ENCODE measurements around the gene STRAP.
"Not testable (repeated sequence)": the region's sequence is repeated elsewhere in the genome, so short reads cannot be mapped to it uniquely, and the experiment has no call there.

The STRAP gene

DNA sequence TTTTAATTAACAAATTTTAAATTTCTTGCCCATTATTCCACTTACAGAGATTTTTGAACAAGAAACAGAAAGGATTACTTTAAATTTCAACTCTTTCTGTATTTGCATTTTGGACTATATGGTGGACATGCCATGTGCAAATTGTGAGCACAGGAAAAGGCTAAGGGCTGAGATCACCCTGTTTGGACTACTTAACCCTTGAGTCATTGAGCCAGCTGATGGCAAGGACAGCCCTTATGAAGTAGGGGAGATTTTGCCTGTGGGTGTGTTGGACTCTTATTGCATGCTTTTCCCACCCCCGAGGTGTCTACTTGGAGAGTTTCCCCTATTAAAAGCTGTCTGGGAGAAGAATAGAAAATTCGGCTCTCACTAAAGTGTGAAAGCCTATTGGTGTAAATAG, 46.2 kb downstream of the STRAP start:
- no peak for DNase-seq (ENCODE audit: low read depth)

DNA sequence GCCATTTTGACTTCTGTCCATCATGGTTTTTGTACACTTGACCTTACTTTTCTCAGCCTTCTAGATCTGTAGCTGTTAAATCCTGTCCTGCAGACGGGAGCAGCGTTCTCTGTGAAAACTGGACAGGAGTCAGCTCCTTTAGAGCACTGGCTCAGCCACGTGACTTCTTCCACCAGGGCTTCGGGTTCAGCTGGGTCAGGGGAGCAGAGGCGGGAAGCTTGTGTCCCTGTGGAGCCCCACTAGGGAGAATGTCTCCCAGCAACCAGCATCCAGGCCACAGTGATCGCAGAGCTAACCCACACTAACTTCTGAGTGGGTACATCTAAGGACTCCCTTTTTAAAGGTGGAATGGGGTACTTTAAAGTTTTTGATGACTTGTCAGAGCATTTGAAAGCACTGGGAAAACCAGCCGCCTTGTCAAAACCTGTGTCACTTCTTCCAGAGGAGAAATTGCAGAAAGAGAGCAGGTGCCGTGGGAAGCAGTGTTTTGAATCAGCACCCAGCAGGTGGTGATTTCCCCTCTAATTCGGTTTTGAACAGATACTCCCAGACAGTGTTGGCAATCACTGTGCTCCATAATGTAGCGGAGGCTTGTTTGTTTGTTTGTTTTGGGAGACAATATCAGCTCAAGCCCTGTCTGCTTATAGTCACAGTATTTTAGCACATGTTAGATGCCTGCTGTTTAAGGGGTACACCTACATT, 46.8 kb downstream of the STRAP start:
- DNase-seq (ENCODE audit: low read depth) = no peak

DNA sequence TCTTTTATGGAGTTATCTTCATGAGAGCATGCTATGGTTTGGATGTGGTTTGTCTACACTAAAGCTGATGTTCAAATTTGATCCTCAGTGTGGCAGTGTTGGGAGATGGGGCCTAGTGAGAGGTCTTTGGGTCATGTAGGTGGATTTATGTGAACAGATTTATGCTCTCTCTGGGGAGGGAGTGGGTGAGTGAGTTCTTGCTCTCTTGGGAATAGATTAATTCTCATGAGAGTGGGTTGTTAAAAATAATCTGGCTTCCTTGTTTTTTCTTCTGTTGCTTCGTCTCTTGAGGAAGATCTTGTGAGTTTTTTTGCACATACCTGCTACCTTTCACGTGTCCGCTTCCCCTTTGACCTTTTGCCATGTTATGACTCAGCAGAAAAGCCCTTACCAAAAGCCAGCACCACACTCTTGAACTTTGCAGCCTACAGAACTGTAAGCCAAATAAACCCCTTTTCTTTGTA, 49.4 kb downstream of the STRAP start:
- no peak for DNase-seq (ENCODE audit: low read depth)

DNA sequence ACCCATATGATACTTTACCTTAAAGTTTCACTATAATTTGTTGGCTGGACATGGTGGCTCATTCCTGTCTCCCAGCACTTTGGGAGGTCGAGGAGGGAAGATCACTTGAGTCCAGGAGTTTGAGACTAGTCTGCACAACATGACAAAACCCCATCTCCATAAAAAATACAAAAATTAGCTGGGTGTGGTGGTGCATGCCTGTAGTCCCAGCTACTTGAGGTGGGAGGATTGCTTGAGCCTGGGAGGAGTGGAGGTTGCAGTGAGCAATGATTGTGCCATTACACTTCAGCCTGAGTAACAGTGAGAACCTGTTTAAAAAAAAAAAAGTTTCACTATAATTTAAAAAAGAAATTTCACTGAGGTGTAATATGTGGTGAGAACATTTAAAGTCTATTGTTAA, 50.1 kb downstream of the STRAP start:
- no peak for DNase-seq (ENCODE audit: low read depth)

DNA sequence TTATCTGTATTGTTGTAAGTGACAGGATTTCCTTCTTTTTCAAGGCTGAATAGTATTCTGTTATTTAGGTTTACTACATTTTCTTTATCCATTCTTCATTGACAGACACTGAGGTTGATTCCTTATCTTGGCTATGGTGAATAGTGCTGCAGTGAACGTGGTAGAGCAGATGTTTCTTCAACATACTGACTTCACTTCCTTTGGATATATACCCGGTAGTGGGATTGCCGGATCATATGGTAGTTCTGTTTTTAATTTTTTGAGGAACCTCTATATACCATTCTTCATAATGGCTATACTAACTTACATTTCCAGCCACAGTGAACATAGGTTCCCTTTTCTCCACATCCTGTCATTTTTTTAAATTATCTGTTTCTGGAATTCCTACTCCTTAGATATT, 50.8 kb downstream of the STRAP start:
- no peak for DNase-seq (ENCODE audit: low read depth)

DNA sequence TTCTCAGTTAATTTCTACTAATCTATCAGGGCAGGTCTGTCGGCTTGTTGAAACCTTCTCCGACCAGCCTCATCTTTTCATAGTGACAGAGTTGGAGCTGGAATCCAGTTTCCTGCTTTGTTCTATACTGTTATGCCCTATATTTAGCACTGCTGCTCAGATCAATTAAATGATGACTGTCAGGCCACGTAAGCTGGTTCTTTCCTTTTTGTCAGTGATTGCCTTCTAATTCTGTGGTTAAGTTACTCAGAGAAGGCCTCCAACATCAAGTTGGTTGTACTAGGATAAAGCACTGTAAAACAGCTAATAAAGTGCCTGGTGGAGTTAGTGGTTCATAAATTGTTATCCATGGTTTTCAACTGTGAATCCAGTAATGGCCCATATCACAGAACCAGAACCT, 51.6 kb downstream of the STRAP start:
- no peak for DNase-seq (ENCODE audit: low read depth)

DNA sequence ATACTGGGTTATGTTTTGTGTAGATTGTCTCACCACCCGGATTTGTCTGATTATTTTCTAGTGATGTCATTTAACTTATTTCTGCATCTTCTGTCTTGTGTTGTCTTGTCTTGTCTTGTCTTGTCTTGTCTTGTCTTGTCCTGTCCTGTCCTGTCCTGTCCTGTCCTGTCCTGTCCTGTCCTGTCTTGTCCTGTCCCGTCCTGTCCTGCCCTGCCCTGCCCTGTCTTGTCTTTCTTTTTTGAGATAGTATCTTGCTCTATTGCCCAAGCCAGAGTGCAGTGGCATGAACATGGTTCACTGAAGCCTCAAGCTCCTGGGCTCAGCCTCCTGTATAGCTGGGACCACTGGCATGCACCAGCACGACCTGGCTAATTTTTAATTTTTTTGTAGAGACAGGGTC, 54.6 kb downstream of the STRAP start:
- no peak for DNase-seq (ENCODE audit: low read depth)

DNA sequence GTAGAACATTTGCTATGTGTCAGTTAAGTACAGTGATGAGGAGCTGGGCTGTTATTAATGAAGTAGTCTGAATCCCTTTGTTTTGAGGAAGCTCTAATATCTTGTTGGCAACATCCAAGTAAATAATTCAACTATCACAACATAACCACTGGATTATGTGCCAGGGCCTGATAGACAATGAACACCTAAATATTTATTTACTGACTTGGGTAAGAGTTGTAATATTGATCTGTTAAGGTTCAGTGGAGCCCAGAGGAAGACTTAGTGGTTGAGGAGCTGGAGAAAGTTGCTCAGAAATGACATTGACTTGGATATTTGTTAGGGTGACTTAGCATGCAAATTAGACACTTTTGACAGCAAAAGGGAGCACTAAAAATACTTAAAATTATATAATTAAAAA, 55.7 kb downstream of the STRAP start:
- DNase-seq (ENCODE audit: low read depth) = no peak

DNA sequence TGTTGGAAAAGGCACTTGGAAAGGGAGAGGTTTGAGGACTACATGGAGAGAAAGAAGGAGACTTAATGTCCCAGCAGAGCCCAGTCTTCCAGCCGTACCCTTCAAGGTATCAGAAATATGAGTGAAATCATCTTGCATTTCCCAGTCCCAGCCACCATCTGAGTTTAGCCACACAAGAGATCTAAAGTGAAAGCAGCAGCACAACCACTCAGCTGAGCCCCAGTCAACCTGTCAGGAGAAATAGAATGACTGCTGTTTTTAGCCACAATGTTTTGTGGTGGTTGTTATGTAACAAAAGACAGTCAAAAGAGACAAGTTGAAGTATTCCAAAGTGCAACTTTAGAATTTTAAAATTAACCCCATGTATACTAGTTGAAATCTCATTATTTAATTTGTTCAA, 56.9 kb downstream of the STRAP start:
- no peak for DNase-seq (ENCODE audit: low read depth)

DNA sequence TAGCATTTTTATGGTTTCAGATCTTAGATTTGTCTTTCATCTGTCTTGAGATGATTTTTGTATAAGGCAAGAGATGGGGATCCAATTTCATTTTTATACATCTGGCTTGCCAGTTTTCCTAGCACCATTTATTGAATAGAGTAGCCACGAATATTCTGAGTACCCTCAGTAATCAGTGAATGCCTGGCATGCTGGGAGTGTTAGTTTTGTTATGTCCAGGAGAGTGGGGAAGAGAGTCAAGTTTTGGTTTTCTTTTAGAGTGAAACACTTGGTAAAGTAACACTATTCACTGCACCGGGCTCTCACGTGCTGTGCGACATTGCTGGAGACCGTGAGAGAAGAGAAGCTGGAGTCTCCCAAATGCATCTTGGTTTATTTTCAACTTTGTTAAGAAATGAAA, 60.3 kb downstream of the STRAP start:
- DNase-seq (ENCODE audit: low read depth) = no peak

DNA sequence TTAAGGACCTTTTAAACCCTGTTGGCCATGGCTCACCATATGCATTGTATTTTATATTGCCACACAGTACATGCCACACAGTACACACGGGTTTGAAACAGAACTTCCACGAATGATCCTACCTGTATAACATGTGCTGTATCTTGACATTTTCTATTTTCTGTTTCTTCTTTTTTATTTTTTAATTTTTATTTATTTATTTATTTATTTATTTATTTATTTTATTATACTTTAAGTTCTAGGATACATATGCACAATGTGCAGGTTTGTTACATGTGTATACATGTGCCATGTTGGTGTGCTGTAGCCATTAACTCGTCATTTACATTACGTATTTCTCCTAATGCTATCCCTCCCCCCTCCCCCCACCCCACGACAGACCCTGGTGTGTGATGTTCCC, 61.3 kb downstream of the STRAP start:
- DNase-seq (ENCODE audit: low read depth) = not testable (repeated sequence)

DNA sequence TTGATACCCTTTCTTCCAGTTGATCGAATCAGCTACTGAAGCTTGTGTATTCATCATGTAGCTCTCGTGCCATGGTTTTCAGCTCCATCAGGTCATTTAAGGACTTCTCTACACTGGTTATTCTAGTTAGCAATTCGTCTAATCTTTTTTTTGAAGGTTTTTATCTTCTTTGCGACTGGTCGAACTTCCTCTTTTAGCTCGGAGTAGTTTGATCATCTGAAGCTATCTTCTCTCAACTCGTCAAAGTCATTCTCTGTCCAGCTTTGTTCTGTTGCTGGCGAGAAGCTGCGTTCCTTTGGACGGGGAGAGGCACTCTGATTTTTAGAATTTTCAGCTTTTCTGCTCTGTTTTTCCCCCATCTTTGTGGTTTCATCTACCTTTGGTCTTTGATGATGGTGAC, 66.3 kb downstream of the STRAP start:
- not testable (repeated sequence) for DNase-seq (ENCODE audit: low read depth)
